HG02938 (cell line): ENCODE data around the gene DGKD.

Source experiments
- ATAC-seq: cut with Tn5 transposase; IDR thresholded peaks from one replicate; pipeline ENCODE4 v1.9.1; 2021; ENCODE audit warnings: mild to moderate bottlenecking, moderate library complexity; ENCODE audit not compliant: unreplicated experiment

Gene DGKD

DNA sequence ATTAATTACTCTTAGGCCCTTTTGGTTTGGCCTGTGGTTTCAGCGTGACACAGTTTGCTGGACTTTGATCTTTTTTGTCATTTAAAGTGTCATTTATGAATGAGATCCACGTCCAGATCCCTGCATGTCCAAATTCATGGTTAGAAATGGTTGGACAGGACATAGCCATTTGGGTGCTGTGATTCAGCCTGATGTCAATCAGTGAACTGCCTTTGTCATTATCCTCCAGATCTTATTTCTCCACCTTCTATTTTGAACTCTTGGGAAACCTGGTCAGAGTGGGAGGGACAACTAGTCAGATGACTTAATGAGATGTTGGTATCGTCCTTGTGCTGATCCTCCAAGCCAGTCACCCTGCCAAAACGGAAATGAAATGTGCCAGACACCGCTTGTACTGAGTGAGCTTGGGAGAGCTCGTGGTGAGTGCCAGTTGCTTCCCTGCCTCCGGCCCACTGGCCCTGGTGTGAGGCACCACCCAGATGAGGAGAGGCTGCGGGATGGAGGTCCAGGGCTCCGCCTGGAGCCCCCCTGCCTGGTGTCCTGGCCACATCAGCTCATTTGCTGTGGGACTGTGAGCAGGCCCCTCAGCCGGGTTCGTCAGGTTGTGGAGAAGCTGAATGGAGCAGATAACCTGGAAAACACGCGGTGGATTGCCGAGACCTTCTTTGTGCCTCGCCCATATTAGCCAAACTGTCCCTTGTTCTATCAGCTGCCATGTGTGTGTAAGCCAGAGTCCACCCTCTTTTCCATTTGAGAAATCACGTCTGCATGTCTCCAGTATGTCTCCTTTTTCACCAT lies 70.1 kb downstream of the DGKD start:
- ATAC-seq: no peak

GRCh38 chr2:233426619-233427342 lies 72.5 kb downstream of the DGKD start:
- ATAC-seq: no peak

DNA sequence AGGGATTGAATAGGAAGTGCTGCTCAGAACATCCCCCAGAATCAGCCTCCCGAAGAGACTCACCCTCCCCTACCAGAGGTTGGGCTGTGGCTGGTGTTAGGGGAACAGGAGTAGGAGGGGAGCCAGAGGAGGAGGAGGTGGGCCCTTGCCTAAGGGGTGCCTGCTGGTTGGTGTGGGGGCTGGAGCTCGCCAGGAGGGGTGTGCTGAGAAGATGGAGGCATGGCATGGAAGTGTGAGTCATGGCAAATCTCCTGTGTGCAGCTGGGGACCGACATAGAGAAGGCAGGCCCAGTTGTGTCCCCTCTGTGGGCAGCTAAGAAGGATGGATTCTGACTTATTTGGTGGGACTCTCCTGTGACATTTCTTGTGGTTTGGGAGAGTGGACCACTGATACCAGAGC lies 73.7 kb downstream of the DGKD start:
- ATAC-seq: no peak

DNA sequence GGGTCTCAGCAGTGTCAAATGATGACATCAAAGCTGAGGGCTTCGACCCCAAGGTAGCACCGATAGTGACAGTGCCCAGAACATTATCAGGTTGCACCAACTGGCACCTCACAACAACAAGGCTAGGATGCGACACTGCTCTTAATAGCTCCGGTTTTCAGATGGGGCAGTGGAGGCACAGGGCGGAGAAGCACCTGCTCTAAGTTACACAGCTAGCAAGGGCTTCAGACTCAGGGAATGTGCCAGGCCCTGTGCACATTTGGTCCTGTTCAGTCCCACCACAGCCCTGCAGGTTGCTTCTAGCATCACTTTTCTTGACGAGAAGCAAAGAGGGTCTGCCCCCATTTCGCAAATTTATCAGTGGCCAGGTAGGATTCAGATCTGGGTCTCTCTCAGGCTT lies 74.1 kb downstream of the DGKD start:
- no peak for ATAC-seq

- no peak for ATAC-seq
These were observed 75.0 kb downstream of the DGKD start for GRCh38 chr2:233429175-233429897.

- ATAC-seq: no peak
These were observed 75.8 kb downstream of the DGKD start for GRCh38 chr2:233430081-233430480.

DNA sequence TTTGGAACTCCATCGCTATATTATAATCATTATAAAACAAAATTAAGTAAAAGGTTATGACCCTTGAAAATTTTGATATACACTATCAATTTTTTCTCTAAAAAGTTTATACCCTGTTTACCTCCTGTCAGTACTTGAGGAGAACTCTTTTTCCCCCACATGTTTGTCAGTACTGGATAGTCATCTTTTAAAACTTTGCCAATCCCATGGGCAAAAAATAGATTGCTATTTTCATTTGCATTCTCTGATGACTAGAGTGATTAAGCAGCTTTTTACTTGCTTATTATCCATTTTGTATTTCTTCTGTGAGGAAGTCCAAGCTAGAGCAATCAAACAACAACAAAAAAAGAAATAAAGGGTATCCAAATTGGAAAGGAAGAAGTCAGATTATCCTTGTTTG lies 76.4 kb downstream of the DGKD start:
- no peak for ATAC-seq

- ATAC-seq: no peak
These were observed 78.7 kb downstream of the DGKD start for GRCh38 chr2:233433029-233433428.

GRCh38 chr2:233433794-233434193 lies 79.5 kb downstream of the DGKD start:
- no peak for ATAC-seq

DNA sequence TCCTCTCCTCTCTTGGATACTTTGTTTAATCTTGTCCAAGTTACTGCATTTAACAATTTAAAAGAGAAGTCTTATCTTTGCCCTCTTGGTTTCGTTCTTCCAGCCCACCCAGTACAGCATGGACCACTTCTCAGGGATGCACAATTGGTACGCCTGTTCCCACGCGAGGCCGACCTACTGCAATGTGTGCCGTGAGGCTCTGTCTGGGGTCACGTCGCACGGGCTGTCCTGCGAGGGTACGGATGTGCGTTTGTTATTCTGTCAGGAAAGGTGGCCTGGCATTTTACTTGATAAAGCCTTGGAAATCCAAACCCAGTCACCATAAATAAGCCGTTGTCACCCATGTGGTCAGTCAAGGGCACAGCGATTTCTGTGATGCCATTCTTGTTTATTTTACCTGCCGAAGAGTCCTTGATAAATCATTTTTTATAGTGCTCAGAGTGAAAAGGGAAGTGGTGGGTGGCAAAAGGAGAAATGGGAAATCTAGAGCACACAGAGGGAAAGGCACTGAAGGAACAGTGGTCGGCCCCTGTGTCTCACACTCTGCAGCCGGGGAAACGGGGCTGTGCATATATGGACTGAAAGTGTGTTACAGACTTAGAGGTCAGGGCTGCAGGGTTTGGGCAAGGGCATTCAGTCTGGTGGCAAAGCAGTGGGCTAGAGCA lies 80.5 kb downstream of the DGKD start:
- no peak for ATAC-seq

GRCh38 chr2:233435436-233436190 lies 81.3 kb downstream of the DGKD start:
- no peak for ATAC-seq

DNA sequence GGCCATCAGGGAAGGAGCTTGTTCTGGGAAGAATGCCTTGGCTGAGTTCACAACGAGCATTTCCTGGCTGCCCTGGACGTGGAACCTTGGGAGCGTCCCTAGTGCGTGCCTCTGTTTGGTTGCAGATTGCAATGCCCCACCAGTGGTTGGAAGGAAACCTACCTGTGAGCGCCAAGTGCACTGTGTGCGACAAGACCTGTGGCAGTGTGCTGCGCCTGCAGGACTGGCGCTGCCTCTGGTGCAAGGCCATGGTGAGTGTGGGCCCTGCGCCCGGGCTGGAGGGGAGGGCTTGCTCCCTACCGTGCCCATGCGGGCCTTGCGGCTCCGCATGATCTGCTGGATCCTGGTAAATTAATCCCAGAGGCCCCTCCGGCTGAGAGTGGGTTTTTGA lies 81.9 kb downstream of the DGKD start:
- no peak for ATAC-seq

- no peak for ATAC-seq
These were observed 82.6 kb downstream of the DGKD start for GRCh38 chr2:233436691-233437438.

DNA sequence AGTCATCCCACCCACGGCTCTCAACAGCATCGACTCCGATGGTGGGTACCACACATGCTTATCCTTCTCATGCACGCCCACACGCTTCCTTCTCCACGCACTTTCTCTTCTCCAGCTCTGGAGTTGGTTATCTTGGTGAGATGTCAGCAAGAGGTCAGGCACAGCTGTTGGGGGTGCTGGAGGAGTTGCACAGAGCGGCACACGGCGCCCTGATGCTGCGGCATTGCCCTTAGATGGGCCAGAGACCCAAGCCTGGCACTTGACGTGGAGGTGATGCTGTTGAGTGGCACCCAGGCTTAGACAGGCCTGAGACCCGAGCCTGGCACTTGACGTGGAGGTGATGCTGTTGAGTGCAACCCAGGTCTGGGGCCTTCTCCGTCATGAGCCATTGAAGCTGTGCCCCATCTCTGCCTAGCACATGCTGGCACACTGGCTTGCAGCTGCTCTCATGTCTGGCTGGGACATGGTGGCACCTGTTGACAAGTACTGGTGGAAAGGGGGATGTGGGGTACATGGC lies 83.2 kb downstream of the DGKD start:
- no peak for ATAC-seq

DNA sequence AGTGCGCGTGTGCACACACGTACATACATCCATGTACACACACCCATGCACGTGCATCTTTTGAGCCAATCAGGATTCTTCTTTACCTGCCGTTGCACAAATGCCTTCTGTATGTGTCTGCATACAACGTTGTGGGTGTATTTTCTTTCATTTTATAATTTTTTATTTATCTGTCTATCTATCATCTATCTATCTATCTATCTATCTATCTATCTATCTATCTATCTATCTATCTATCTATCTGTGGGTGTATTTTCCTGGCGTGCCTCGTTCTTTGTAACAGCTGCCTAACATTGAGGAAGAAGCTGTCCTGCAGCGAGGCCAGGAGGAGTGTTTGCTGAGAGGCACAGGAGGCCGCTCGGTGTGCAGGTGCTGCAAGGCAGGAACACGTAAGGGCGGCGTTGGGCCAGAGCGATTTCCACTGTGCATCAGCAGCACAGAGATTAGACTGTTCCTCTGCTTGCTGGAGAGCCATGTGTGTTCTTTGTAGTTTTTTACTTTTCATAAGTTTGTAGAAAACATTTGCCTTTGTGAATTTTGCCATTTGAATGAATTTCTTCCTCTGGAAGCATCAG lies 84.4 kb downstream of the DGKD start:
- no peak for ATAC-seq

DNA sequence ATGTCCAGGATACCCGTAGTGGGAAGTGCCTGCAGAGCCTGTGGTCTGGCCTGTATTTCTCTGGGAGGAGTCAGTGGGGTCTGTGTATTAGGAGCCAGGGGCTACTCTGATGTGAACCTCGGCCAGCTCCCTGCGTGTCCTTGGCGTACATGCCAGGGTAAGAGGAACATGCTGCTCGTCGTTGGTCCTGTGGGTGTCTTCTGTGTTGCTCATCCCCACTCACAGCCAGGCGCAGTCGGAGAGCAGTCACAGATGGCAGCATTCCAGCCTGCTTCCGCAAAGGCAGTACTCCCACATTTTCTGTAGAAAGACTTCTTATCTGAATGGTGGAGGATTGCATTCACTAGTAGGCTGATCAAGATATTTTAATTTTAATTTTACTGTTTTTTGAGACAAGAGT lies 84.9 kb downstream of the DGKD start:
- no peak for ATAC-seq

DNA sequence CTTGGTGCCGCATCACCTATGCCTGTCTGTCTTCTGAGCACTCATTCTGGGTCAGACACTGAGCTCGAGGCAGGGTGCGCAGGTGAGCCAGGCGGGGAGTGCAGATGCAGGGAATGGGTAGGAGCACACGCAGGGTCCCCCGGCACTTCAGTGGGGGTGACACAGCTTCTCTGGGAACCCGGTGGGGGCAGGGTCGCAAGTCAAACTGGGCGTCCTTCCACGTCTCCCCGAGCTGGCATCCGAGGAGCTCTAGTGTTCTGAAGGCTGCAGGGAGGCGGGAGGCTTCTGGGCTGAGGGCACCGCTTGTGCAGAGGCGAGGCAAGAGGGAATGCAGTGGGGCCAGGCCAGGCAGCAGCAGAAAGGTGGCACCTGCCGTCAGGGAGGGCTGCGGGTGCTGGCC lies 86.0 kb downstream of the DGKD start:
- no peak for ATAC-seq

GRCh38 chr2:233440714-233441113 lies 86.4 kb downstream of the DGKD start:
- no peak for ATAC-seq
